Kidney epithelial cell (primary cell): ENCODE measurements around the gene SGSM2. TPM values are rescaled to one million over a fixed set of nuclear protein-coding genes. Genes with fewer than 3 reads are reported as not detected.

Source experiments
- DNase-seq: peaks from one replicate; pipeline ENCODE4 v3.0.0-alpha.2; 2010; ENCODE audit warnings: low read depth
- H3K27me3 ChIP-seq: 2 replicates; pipeline ENCODE4 v1.6.0; 2011; ENCODE audit warnings: low read length; ENCODE audit not compliant: control insufficient read depth, insufficient read depth
- H3K36me3 ChIP-seq: 2 replicates; pipeline ENCODE4 v1.5.1; 2011; ENCODE audit warnings: low read length; ENCODE audit not compliant: control insufficient read depth, insufficient read depth
- H3K4me3 ChIP-seq: 2 replicates; pipeline ENCODE4 v1.5.1; 2011; ENCODE audit warnings: low read depth, mild to moderate bottlenecking, control low read depth, low read length
- CTCF ChIP-seq: IDR thresholded peaks from 2 replicates; pipeline ENCODE4 v1.5.1; 2011; ENCODE audit warnings: mild to moderate bottlenecking, moderate library complexity, low read length, control low read depth, inconsistent platforms; ENCODE audit not compliant: insufficient read depth, poor library complexity, severe bottlenecking
- total RNA-seq: library from RNA; depleted of rRNA; stranded (reverse); fragments of >200 nt; gene quantifications from 2 replicates; pipeline ENCODE4 v1.2.3, GENCODE V29; 2015

Gene SGSM2
- total RNA-seq, 1 donor from 2014 or later, result 24.7 TPM

- Histone ChIP-seq H3K36me3 (peaks cover 4% of the 10 kb centered on the region), H3K27me3 (no peaks in the 10 kb centered on the region), H3K4me3 (no peak overlapping the region)
- no peak for DNase-seq
- TF ChIP-seq CTCF, result no peak
Measured at GRCh38 chr17:2385240-2386210, 48.2 kb downstream of the SGSM2 start.

DNA sequence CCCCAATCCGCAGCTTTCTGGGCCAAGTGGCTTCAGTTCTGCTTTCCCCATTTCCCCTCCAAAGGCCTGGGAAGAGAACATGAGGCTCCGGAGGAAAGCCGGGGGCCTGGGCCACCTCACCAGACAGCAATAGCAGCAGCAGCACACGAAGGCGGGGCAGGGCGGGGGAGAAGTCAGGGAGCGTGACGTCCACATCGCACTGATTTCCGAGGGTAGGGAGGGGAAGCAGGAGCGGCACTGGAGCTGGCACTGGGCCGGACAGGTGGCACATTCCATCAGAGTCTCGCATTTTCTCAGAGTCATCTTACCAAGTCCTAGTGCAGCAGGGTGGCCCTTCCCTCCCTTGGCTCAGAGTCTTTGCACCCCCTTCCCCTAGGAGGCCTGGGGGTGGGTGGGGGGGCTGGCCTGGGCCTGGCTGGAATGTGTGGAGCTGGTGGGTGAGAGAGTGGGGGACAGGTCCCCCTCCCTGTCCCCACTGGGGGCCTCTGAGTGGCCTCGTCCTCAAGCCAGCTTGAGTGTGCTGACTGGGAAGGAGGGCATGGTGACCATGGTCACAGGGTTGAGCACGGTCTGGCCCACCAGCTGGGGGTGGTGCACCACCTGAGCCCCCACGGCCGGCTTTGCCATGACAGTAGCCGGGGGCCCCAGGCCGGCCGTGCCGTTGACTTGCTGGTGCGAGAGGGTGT, 49.2 kb downstream of the SGSM2 start:
- H3K36me3 ChIP-seq, result peaks cover 4% of the 10 kb centered on the region
- no peak for TF ChIP-seq CTCF
- H3K4me3 ChIP-seq, result no peak overlapping the region
- H3K27me3 ChIP-seq, result no peaks in the 10 kb centered on the region
- no peak for DNase-seq

GRCh38 chr17:2387086-2388019, 50.1 kb downstream of the SGSM2 start:
- Histone ChIP-seq H3K27me3 (no peaks in the 10 kb centered on the region), H3K4me3 (no peak overlapping the region), H3K36me3 (peaks cover 4% of the 10 kb centered on the region)
- DNase-seq, result no peak
- no peak for TF ChIP-seq CTCF

DNA sequence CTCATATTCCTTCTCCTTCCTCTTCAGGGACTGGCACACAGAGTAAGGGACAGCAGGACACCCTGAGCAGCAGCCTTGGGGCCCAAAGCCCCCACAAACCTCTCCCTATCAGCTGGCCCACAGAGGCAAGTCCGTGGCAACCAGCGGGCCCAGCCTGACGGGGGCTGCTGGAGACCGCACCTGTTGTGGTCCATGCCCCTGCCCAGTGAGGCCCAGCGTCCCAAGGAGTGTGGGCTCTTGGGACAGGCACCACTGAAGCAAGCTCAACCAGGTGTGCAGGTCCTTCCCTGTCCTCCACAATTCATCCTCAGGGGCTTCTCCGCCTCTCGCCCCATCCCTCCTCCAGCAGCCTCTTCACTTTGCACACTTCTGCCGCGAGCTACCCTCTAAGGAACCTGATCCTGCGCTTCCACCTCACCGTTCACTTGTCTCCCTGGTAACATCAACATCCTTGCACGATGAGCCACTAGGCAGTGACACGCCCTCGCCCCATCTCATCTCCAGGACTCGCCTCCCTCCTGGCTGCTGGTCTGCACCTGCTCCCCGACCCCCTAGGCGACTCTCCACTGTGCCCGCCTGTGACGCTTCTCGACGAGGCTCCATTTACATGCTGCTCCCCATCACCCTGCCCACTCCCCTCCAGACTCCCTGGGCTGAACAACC, 50.9 kb downstream of the SGSM2 start:
- no peak for DNase-seq
- Histone ChIP-seq H3K27me3 (no peaks in the 10 kb centered on the region), H3K36me3 (peaks cover 4% of the 10 kb centered on the region), H3K4me3 (no peak overlapping the region)
- no peak for TF ChIP-seq CTCF

GRCh38 chr17:2388683-2389055, 51.4 kb downstream of the SGSM2 start:
- Histone ChIP-seq H3K36me3 (peaks cover 4% of the 10 kb centered on the region), H3K27me3 (no peaks in the 10 kb centered on the region), H3K4me3 (no peak overlapping the region)
- no peak for TF ChIP-seq CTCF
- DNase-seq, result no peak
